Psoas muscle (tissue), 8 donors: ENCODE results near the gene CLTA. TPM values are rescaled to one million over a fixed set of nuclear protein-coding genes. Genes with fewer than 3 reads are reported as not detected.

Experiments used
- ATAC-seq, 4 donors: fragments of 200-7000 bp; cut with Tn5 transposase; one replicate each; pipeline ENCODE4 v1.9.1; 2020; ENCODE audit warnings: moderate library complexity in 3 of 4, mild to moderate bottlenecking in 2 of 4
- DNase-seq, 2 donors: peaks; one replicate each; pipeline ENCODE4 v3.0.0-alpha.2; 2020
- H3K27ac ChIP-seq: fragments of 200-600 bp; one replicate; pipeline ENCODE4 v1.8.0; 2022
- H3K27me3 ChIP-seq, 3 donors: fragments of 200-600 bp in 1 of 3; one replicate each; pipeline versions ENCODE4 v1.6.1 to v1.8.0; 2013 to 2022; ENCODE audit warnings: low read length in 2 of 3, mild to moderate bottlenecking in 2 of 3, moderate library complexity in 1 of 3; ENCODE audit not compliant: insufficient read depth in 3 of 3
- H3K36me3 ChIP-seq, 2 donors: fragments of 200-600 bp in 1 of 2; one replicate each; pipeline versions ENCODE4 v1.6.1 to v1.8.0; 2013 to 2022; ENCODE audit warnings: low read depth in 1 of 2, mild to moderate bottlenecking in 1 of 2, moderate library complexity in 1 of 2; ENCODE audit not compliant: insufficient read depth in 1 of 2
- H3K4me1 ChIP-seq: fragments of 200-600 bp; one replicate; pipeline ENCODE4 v1.8.0; 2022
- H3K4me3 ChIP-seq: fragments of 200-600 bp; one replicate; pipeline ENCODE4 v1.8.0; 2022; ENCODE audit warnings: mild to moderate bottlenecking
- H3K9me3 ChIP-seq: fragments of 200-600 bp; one replicate; pipeline ENCODE4 v1.8.0; 2022
- CTCF ChIP-seq: fragments of 200-600 bp; IDR thresholded peaks from one replicate; pipeline ENCODE4 v1.8.0; 2022; ENCODE audit warnings: antibody characterized with exemption
- WGBS, 3 donors: extraction: QIAGEN DNeasy Blood & Tissue Kit; methylation state at CpG; one replicate each; pipeline versions ENCODE4 v1.1.6 to v1.1.7; 2013; 5-methylcytosine and 5-hydroxymethylcytosine counted together
- intact Hi-C, 2 donors: fragments of 100-400 bp; cut with DNase I; formaldehyde crosslinking; loops; one replicate each; pipeline versions ENCODE4 v1.11.0 to v1.14.2; 2022
- polyA plus RNA-seq, 3 donors: library from polyadenylated mRNA; stranded (reverse); fragments of 200-250 nt; gene quantifications; one replicate each; pipeline ENCODE4 v1.2.3, GENCODE V29; 2013
- total RNA-seq, 4 donors: library from RNA; stranded (reverse); fragmentation: NEBNext Ultra II Directional in 2 of 4; extraction: Animal tissue kit (Norgen Biotek cat#: 25700) in 2 of 4; gene quantifications; one replicate each; pipeline versions ENCODE4 v1.2.1 to v1.2.4, GENCODE V29; 2021 to 2023
- donor health status: healthy with polysubstance abuse.
- donor health status: DM: no; HTN: no; CAD: no; lungs with moderate emphysema.
- donor health status: Bipolar disorder and iron deficiency.
- donor health status: healthy.
- donor health status: DM: yes; HTN: yes; CAD: no.
- donor health status: DM: no; HTN: no; CAD: no.
- donor health status: DM: no; HTN: no; CAD: no.
- donor health status: DM: yes; HTN: yes; CAD: no.

Gene CLTA
- total and polyA plus RNA-seq, 7 donors, result 52.1 to 125 (median 58.3) TPM

- WGBS, 3 donors, result 80 to 86% (median 80%) methylated on average over 17 of the region's 17 CpGs
- no peak for DNase-seq
- H3K9me3 ChIP-seq, result no peaks in the 10 kb centered on the region
- peaks cover 0 to 19% (median 0%) of the 10 kb centered on the region in 3 donors for H3K27me3 ChIP-seq
- H3K27ac ChIP-seq, result no peak overlapping the region
- intact Hi-C loops, result loop anchor here in 1 of 2 donors (5.0 kb wide), 1 partner anchor 60 kb away; no protein-coding TSS in a partner anchor
- no peak for TF ChIP-seq CTCF
- peaks cover 5% of the 10 kb centered on the region for H3K4me1 ChIP-seq
- ATAC-seq, result no peak
- no peaks in the 10 kb centered on the region for H3K36me3 ChIP-seq
- no peak overlapping the region for H3K4me3 ChIP-seq
Measured at GRCh38 chr9:36162211-36162738, 28.4 kb upstream of the CLTA start.

GRCh38 chr9:36163049-36163785 is 27.5 kb upstream of the CLTA start:
- Histone ChIP-seq H3K36me3 (no peaks in the 10 kb centered on the region), H3K4me1 (peaks cover 5% of the 10 kb centered on the region), H3K27ac (peak overlapping the region; percentile 63), H3K27me3 (peaks cover 0 to 23% (median 0%) of the 10 kb centered on the region in 3 donors), H3K9me3 (no peaks in the 10 kb centered on the region), H3K4me3 (no peak overlapping the region)
- no peak for TF ChIP-seq CTCF
- 17 to 21% (median 20%) methylated on average over 8 to 9 of the region's 9 CpGs for WGBS, 3 donors
- intact Hi-C loops, result loop anchor here in 1 of 2 donors (5.0 kb wide), 1 partner anchor 61 kb away; no protein-coding TSS in a partner anchor
- ATAC-seq (peak; percentile 31 to 57 (median 39)), DNase-seq (peak; percentile 68 to 85)

- Histone ChIP-seq H3K27ac (peak overlapping the region; percentile 63), H3K9me3 (no peaks in the 10 kb centered on the region), H3K4me1 (peaks cover 5% of the 10 kb centered on the region), H3K4me3 (no peak overlapping the region), H3K36me3 (no peaks in the 10 kb centered on the region), H3K27me3 (peaks cover 0 to 23% (median 0%) of the 10 kb centered on the region in 3 donors)
- peak in 3 of 4 donors; percentile 3 to 36 (median 33) for ATAC-seq
- TF ChIP-seq CTCF, result no peak
- no peak for DNase-seq
- intact Hi-C loops, result loop anchor here (2.0 to 5.0 kb wide), 2 partner anchors 61 to 261 kb away; no protein-coding TSS in a partner anchor
- 21 to 27% (median 24%) methylated on average over 4 of the region's 4 CpGs for WGBS, 3 donors
Measured at GRCh38 chr9:36163786-36164170, 26.9 kb upstream of the CLTA start.

GRCh38 chr9:36164372-36164771 is 26.3 kb upstream of the CLTA start:
- ATAC-seq (no peak), DNase-seq (no peak)
- peaks cover 0 to 23% (median 0%) of the 10 kb centered on the region in 3 donors for H3K27me3 ChIP-seq
- peak overlapping the region; percentile 63 for H3K27ac ChIP-seq
- no peak for TF ChIP-seq CTCF
- no peak overlapping the region for H3K4me3 ChIP-seq
- H3K36me3 ChIP-seq, result no peaks in the 10 kb centered on the region
- intact Hi-C loops, result loop anchor here (2.0 to 5.0 kb wide), 2 partner anchors 62 to 262 kb away; no protein-coding TSS in a partner anchor
- H3K4me1 ChIP-seq, result peaks cover 5% of the 10 kb centered on the region
- WGBS, 3 donors, result 44 to 66% (median 49%) methylated on average over 6 of the region's 6 CpGs
- no peaks in the 10 kb centered on the region for H3K9me3 ChIP-seq
